IPS-NIHi11 (cell line): ENCODE results near the gene CACTIN.
A peak's percentile ranks its signal among the peaks of the same experiment; 100 is the strongest.

Source experiments
- DNase-seq: peaks from one replicate; pipeline ENCODE4 v3.0.0; 2012; ENCODE audit warnings: mixed read lengths, low spot score

The CACTIN gene

GRCh38 chr19:3627351-3627723 is 747 bp upstream of the CACTIN start:
- no peak for DNase-seq

DNA sequence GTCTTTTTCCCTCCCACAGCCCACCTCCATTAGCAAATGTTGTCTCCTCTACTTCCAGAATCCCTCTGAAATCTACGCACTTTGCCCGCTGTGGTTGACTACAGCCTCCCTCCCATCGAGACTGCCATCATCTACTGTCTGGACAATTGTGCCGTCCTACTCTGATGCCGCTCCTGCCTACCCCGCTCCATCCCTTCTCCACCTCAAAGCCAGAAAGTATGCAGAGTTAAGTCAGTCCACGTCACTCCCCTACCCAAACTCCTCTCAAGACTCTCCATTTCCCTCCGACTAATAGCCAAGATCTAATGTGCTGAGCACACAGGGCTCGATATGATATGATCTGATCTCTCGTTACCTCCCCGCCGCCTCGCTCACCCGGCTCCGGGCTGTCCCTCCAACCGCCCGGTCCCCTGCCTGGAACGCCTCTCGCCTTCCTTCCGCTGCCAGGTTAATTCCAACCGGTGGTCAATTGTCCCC is 556 bp downstream of the CACTIN start:
- no peak for DNase-seq

DNA sequence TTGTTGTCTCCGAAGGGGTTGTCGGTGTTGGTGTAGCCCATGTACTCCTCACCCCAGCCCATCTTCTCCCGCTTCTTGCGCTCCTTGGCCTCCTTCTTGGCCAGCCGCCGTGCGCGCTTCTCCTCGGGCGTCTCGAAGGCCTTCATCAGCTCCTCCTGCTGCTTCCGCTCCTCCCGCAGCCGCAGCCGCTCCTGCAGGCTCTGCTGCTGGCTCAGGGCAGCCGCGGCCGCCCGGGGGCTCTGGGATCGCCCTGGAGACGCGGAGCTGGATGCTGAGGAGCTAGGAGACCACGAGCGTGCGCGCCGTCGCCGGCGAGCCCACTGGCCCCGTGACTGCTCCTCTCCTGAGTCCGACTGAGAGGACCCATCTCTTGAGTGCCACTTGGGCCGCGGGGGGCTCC is 2.9 kb downstream of the CACTIN start:
- no peak for DNase-seq

- no peak for DNase-seq
These were observed 4.4 kb downstream of the CACTIN start for GRCh38 chr19:3622224-3622623.

GRCh38 chr19:3621689-3622088 is 4.9 kb downstream of the CACTIN start:
- DNase-seq = no peak

- no peak for DNase-seq
These were observed 5.6 kb downstream of the CACTIN start for GRCh38 chr19:3620817-3621547.

DNA sequence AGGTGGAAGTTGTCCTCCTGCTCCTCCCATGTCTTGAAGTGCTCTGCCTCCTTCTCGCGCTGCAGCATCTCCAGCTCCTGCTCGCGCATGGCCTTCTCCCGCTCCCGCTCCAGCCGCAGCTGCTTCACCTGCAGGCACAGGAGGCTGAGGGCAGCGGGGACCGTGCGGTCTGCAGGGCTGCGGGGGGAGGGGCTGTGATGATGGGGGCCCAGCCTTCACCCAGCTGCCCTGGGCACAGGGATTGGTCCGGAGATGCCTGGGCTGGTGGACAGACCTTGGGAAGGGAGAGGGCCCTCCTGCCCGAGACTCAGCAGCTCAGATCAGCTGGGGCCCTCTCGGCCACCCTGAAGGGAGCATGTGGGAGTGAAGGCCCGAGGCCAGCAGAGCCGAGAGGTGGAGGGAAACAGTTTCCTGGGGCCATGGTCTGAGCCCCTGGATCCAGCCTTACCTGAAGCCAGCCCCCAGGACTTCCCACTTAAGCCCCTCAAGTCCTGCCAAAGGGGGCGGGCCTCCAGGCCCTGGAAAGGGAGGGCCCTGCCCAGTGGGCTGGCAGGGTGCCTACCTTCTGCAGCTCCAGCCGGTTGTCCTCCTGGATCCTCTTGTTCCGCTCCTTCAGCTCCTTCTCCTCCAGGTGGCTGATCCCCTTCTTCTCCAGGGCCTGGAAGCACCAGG is 6.3 kb downstream of the CACTIN start:
- no peak for DNase-seq

- DNase-seq = no peak
These were observed 7.0 kb downstream of the CACTIN start for GRCh38 chr19:3619631-3620012.

DNA sequence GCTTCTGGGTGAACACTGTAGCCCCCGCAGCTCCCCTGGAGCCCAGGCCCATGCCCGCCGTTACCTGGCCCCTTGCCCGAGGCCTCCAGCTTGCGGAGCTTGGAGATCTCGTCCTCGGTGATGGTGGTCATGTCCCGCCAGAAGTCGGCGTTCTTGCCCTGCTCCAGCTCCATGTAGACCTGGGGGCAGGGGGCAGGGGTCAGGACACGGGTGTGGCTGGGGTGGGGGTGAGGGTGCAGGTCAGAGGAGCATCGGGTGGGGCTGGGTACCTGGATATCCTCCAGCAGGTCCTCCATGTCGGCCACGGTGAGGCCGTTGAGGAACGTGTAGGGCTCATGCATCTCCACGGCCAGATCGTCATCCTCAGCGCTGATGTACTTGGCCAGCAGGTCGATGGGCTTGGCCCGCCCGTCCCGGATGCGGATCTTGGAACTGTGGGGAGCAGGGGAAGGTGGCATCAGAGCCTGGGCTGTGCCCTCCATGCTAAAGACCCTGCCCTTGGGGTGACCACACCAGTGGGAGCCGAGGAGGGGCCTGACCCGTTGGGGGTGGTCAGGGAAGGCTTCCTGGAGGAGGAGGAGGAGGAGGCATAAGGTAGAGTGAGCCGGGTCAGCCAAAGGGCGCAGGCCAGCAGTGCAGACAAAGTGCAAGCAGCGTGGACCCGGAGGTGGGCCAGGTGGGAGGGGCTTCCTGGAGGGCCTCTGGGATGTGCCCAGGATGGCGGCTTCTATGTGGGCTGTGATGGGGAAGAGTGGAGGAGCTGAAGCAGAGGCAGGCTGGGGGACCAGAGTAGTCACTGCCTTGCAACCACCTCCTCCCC is 7.6 kb downstream of the CACTIN start:
- no peak for DNase-seq

DNA sequence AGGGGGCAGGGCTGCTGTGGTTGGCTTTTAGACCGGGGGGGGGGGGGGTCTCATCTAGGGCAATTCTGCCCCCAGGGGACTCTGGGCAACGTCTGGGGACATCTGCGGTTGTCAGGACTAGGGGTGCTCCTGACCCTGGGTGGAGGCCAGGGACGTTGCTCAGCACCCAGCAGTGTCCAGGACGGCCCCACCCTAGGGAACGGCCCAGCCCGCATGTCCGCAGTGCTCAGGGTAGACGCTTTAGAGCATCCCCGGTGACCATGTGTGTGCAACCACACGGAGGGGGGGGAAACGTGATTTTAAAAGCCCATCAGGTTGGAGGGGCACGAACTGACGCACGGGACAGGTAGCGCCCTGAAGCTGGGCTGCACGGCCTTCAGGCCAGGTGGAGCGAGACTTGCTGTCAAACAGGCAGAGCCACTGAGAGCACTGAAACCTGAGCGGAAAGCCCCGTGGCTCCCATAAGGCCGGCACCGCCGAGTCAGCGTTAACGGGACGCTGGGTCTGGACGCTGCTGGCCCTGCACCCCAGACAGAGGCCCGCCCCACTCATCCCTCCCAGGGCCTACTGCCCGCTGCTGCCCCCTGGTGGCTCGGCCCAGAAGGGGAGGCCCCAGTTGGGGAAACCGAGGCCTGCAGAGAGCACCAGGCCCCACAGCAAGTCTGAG is 8.3 kb downstream of the CACTIN start:
- peak; percentile 97 for DNase-seq

- no peak for DNase-seq
These were observed 9.1 kb downstream of the CACTIN start for GRCh38 chr19:3617463-3617862.

DNA sequence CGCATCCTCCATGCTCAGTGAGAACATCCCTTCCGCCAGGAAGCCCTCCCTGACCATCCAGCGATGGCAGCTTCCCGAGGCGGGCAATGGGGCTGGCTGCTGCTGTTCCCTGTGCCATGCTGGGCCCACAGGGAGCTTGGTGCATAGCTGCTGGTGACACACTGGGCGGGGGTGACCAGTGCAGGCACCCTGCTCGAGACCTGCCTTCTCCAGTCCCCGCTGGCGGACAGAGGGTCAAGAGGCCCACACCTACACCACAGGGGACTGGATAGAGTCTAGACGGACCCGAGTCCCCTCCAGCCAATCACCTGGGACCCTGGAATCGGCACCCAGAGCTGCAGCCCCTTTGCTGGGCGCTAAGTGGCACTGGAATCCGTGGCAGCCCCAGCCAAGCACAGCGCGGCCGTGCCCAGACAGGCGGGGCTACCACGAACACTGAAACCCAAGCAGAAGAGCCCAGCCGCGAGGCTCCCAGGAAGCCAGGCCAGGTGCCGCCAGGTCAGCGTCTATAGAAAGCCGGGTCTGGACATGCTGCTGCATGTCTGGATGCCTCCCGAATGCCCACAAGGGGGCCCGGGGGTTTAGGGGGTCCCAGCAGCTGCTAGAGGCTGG is 11.0 kb downstream of the CACTIN start:
- no peak for DNase-seq

DNA sequence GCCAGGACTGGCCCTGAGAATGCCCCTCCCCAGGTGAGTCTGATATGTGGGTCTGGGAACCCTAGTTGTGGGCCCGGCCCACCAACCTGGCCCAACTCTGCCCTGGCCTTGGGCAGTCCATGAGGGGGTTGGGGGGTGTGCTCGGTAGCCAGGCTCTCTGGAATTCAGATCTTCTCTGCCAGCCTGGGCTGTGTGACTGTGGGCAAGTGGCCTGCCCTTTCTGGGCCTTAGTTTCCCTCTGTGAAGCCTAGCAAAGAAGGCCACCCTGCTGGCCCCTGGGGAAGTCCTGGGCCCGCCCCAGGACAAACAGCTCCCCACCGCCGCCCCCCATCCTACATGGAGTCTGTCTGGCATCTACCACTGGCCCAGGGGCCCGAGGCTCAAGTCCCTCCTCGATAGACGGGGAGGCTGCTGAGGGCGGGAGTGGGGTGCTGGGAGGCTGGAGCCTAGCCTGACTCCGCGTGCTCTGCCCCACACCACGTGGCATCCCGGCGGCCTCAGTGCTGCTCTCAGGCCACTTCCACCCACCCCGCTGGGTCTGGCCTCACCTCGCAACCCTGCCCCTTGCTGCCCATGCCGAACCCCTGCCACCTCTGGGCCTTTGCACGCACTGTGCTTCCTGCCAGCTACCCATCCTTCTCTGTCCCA is 11.6 kb downstream of the CACTIN start:
- no peak for DNase-seq

DNA sequence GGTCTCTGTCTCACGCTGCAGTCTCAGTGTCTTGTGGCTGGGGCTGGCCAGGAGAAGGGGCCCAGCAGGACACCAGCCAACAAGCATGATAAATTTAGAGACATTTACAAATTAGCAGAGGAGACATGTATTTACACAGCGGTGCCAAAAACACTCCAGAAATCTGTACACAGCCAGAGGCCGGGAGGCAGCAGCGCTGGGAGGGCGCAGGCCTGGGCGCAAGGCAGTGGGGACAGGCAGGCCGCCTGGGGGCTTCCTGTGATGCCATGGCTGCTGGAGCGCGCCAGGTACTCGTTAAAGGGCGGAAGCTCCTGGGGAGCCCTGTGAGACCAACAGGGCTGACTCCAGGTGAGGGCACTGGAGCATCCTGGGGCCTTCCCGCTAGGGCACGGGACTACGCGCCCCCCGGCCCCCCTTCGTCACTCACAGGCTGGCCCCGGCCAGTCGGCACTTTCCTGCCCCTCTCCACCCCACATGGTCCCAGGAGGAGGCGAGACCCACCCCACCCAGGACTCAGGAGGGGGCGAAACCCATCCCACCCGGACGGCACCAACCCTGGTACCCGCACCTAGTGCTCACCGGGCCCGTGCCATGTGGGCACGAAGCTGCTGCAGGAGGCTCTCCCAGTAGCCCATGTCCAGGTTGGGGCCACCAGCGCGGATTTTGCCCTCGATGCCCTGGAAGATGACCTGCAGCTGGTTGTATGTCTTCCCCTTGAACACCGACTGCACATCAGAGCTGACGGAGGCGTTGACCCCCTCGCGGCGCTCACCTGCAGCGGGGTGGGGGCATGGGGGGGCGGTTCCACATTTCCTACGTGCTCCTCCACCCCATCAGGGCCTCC is 12.6 kb downstream of the CACTIN start:
- no peak for DNase-seq

GRCh38 chr19:3612901-3613741 is 13.5 kb downstream of the CACTIN start:
- DNase-seq = peak; percentile 90

GRCh38 chr19:3612330-3612729 is 14.3 kb downstream of the CACTIN start:
- DNase-seq = no peak

DNA sequence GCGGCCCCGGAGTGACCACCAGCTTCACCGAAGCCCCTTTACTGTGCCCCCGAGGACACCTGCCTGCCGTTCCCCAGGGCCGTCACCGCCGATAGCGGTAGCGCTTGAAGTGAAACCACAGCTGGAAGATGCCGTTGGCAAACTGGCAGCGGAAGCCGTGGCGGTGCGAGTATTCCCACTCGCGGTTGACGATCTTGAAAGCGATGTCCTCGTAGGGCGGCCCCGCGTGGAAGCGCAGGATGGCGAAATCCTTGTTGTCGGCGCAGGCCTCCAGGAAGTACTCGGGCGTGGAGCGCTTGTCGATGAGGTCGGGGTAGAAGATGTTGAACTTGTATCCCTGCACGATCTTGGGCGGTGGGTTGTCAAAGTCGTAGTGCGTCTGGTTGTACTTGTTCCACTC is 14.7 kb downstream of the CACTIN start:
- no peak for DNase-seq

DNA sequence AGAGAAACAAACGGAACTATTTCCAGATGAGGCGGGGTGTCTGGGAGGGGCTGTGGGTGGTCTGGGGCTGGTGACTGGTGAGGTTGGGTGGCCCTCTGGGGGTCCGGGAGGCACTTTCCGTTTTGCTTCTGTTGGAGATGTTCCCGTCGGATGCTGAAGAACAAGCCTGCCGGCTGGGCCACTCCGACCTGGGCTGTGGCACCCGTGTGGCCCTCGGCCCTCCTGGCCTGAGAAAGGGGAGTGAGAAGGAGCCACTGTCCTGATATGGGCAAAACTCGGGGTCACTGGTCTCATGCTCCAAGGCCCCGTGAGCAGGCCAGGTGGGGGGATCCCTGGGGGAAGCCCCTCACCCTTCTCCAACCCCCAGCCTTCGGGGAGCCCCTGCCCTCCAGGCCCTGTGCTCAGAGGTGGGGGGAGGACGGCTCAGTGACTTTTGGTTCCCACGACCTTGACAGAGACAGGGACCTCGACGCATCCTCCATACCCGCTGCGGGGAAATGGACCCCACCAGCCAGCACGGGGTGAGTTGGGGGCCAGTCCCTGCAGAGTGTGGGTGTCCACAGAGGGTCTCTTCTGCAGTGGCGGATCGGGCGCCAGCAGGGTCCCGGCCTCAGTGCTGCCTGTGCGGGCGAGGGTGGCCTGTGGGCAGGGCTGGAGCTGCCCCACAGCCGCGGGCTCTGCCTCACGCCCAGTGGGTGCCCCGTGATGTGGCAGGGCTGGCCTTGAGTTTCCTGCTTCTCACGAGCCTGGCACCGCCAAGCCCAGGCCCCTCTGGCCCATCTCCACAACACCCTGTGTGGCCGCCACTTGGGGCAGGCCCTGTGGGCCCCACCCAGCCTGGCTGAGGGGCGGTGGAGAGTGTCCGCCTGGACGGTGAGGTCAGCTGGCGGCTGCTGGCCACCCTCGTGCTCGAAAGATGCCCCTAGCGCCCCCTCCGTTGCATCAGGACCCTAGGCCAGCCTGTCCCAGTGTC is 15.6 kb downstream of the CACTIN start:
- DNase-seq = no peak
